Muscle layer of colon (tissue), 2 donors: ENCODE data around the gene MAST2.
"Not testable (repeated sequence)": the region's sequence is repeated elsewhere in the genome, so short reads cannot be mapped to it uniquely, and the experiment has no call there.

Source experiments
- H3K27ac ChIP-seq: one replicate; pipeline ENCODE4 v1.7.0; 2013; ENCODE audit warnings: low read depth, mild to moderate bottlenecking, low read length, moderate library complexity
- H3K27me3 ChIP-seq, 2 donors: one replicate each; pipeline ENCODE4 v1.7.0; 2013; ENCODE audit warnings: low read length in 2 of 2, mild to moderate bottlenecking in 2 of 2; ENCODE audit not compliant: insufficient read depth in 2 of 2, control insufficient read depth in 1 of 2
- H3K36me3 ChIP-seq: one replicate; pipeline ENCODE4 v1.7.0; 2013; ENCODE audit warnings: mild to moderate bottlenecking, low read length; ENCODE audit not compliant: insufficient read depth
- H3K4me1 ChIP-seq: one replicate; pipeline ENCODE4 v1.7.0; 2013; ENCODE audit warnings: mild to moderate bottlenecking, low read length; ENCODE audit not compliant: insufficient read depth
- H3K4me3 ChIP-seq, 2 donors: one replicate each; pipeline ENCODE4 v1.7.0; 2013; ENCODE audit warnings: low read length in 2 of 2, low read depth in 1 of 2, mild to moderate bottlenecking in 1 of 2, moderate library complexity in 1 of 2
- H3K9ac ChIP-seq: one replicate; pipeline ENCODE4 v1.7.0; 2013; ENCODE audit warnings: low read length
- H3K9me3 ChIP-seq: one replicate; pipeline ENCODE4 v1.7.0; 2013; ENCODE audit warnings: mild to moderate bottlenecking, low read length
- donor health status: abdominal sarcoma.
- donor health status: Adenocarcinoma of cecum.

MAST2 gene

DNA sequence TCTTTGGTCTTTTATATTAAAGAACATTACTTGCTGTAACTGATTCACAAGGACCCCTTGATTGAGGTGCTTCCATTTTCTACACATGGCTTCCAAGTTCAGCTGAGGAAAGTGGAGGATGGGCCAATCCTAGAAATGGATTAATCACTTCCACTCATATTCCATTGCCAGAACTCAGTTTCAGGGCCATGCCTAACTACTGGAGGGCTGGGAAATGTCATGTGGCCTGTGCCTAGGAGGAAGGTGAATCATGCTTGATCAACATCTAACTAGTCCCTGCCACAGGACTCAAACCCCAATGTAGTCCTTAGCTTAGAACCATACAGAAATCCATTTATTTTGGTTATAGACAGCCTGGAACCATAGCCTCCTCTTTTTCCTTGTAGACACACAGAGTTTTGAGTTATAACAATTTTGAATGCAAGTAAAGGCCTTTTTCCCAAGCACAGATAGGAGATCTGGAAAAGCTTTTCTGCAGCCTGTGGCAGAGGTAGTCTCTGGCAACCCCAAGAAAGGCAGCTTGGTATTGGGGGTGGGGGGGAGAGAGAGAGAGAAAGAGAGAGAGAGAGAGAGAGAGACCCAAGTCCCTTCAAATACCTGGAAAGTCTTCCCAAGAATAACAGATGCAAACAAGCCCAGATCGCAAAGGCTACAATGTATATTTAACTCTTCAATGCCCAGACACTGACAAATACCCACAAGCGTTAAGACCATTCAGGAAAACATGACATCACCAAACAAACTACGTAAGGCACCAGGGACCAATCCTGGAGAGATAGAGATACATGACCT lies 12.5 kb downstream of the MAST2 start:
- H3K27ac ChIP-seq = no peak overlapping the region
- no peak overlapping the region for H3K4me3 ChIP-seq
- no peaks in the 10 kb centered on the region for H3K27me3 ChIP-seq
- H3K4me1 ChIP-seq = no peaks in the 10 kb centered on the region
- no peaks in the 10 kb centered on the region for H3K9me3 ChIP-seq
- H3K36me3 ChIP-seq = peaks cover 8% of the 10 kb centered on the region
- H3K9ac ChIP-seq = no peak overlapping the region

DNA sequence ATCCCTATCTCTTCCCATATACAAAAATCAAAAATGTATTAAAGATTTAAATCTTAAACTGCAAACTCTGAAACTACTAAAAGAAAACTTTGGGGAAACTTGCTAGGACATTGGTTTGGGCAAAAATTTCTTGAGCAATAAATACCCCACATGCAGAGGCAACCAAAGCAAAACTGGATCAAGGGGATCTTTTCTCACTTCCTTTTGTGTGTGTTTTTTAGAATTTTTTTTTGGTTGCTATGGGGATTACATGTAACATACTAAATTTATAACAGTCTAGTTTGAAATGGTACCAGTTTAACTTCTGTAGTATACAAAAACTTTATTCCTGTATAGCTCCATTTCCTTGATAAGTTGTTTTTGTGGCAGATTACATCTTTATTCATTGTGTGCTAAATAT lies 16.8 kb downstream of the MAST2 start:
- H3K27me3 ChIP-seq = no peaks in the 10 kb centered on the region
- no peaks in the 10 kb centered on the region for H3K9me3 ChIP-seq
- no peak overlapping the region for H3K27ac ChIP-seq
- no peaks in the 10 kb centered on the region for H3K36me3 ChIP-seq
- no peak overlapping the region for H3K4me3 ChIP-seq
- no peaks in the 10 kb centered on the region for H3K4me1 ChIP-seq
- H3K9ac ChIP-seq = no peak overlapping the region

DNA sequence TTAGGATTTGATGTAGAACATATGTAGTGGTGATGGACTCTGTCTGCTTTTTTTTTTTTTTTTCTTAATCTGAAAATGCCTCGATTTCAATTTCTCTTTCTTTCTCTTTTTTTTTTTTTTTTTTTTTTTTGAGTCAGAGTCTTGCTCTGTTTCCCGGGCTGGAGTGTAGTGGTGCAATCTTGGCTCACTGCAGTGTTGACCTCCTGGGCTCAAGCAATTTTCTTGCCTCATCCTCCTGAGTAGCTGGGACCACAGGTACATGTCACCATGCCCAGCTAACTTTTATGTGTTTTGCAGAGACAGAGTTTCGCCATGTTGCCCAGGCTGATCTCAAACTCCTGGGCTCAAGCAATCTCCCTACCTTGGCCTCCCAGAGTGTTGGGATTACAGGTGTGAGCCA lies 17.4 kb downstream of the MAST2 start:
- no peaks in the 10 kb centered on the region for H3K36me3 ChIP-seq
- no peaks in the 10 kb centered on the region for H3K27me3 ChIP-seq
- H3K4me3 ChIP-seq = no peak overlapping the region
- no peak overlapping the region for H3K9ac ChIP-seq
- no peaks in the 10 kb centered on the region for H3K9me3 ChIP-seq
- no peaks in the 10 kb centered on the region for H3K4me1 ChIP-seq
- no peak overlapping the region for H3K27ac ChIP-seq

GRCh38 chr1:45822644-45823043 lies 19.2 kb downstream of the MAST2 start:
- Histone ChIP-seq H3K27ac (no peak overlapping the region), H3K27me3 (no peaks in the 10 kb centered on the region), H3K4me1 (no peaks in the 10 kb centered on the region), H3K4me3 (no peak overlapping the region), H3K9ac (no peak overlapping the region), H3K9me3 (no peaks in the 10 kb centered on the region), H3K36me3 (peaks cover under 1% of the 10 kb centered on the region)

DNA sequence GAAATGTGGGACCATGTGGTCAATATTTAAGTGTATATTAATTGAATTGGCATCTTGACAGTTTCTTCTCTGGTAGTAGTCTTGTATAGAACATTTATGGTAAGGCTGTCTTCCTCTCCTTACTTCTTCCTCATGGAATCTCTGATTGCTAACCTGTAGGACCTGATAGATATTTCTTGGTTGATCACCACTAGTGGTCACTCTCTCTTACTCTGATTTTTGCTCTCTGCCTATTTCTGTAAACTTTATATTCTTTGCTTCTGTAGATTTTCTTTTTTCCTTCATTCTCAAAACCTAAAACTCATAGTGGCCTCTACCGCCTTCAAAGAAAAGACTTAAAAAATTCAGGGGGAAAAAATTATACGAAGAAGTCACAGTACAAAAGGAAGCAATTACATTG lies 21.2 kb downstream of the MAST2 start:
- Histone ChIP-seq H3K9me3 (no peaks in the 10 kb centered on the region), H3K36me3 (peaks cover 6% of the 10 kb centered on the region), H3K4me3 (no peak overlapping the region), H3K9ac (no peak overlapping the region), H3K27me3 (no peaks in the 10 kb centered on the region), H3K27ac (no peak overlapping the region), H3K4me1 (no peaks in the 10 kb centered on the region)

DNA sequence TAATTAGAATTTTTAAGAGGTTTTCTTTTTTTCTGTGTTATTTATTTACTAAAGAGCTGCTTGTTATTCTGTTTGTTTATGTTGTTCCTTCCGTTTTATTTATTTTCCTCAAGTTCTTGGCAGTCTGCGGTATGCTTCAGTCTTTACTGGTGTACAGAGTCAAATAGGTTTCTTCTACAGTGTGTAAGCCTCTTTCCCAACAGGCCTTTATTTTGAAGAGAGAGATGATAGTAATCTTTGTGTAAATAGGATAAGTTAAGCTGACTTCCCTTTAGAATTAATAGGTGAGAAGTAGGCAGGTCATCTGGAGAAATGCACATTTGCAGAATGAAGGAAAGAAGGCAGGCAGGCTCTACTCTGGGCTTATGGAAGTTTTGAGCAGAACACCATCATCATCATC lies 23.8 kb downstream of the MAST2 start:
- no peak overlapping the region for H3K27ac ChIP-seq
- H3K9me3 ChIP-seq = no peaks in the 10 kb centered on the region
- no peaks in the 10 kb centered on the region for H3K4me1 ChIP-seq
- H3K27me3 ChIP-seq = no peaks in the 10 kb centered on the region
- no peak overlapping the region for H3K4me3 ChIP-seq
- H3K36me3 ChIP-seq = peaks cover 18% of the 10 kb centered on the region
- no peak overlapping the region for H3K9ac ChIP-seq

DNA sequence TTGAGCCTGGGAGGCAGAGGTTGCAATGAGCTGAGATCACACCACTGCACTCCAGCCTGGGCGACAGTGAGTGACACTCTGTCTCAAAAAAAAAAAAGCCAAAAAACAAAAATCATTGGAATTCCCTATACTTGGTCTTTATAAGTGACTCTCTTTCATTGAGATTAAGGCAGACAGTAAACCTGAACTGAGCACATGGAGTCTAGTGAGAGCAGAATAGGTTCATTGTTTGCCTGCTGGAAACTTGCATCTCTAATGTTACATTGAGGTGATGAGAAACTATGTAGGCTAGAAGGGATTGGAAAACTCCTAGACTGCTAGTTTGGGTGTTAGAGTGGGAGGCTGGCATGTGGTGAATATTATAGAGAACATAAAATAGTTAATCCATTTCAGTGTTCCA lies 25.4 kb downstream of the MAST2 start:
- Histone ChIP-seq H3K36me3 (peaks cover 18% of the 10 kb centered on the region), H3K27me3 (no peaks in the 10 kb centered on the region), H3K4me1 (no peaks in the 10 kb centered on the region), H3K27ac (no peak overlapping the region), H3K9ac (no peak overlapping the region), H3K4me3 (no peak overlapping the region), H3K9me3 (no peaks in the 10 kb centered on the region)

DNA sequence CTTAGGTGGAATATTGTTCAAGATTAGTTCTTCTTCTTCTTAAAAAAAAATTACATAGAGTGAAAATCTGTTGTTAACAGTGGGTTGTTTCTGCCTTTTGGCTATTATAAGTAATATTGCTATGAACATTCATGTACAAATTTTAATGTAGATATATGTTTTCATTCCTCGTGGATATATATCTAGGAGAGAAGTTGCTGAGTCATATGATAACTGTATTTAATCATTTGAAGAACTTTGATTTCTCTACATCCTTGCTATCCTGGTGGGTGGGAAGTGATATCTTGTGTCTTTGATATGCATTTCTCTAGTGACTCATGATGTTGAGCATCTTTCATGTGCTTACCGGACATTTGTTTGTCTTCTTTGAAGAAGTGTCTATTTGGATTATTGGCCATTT lies 29.9 kb downstream of the MAST2 start:
- no peak overlapping the region for H3K27ac ChIP-seq
- H3K36me3 ChIP-seq = peaks cover 12% of the 10 kb centered on the region
- no peaks in the 10 kb centered on the region for H3K4me1 ChIP-seq

DNA sequence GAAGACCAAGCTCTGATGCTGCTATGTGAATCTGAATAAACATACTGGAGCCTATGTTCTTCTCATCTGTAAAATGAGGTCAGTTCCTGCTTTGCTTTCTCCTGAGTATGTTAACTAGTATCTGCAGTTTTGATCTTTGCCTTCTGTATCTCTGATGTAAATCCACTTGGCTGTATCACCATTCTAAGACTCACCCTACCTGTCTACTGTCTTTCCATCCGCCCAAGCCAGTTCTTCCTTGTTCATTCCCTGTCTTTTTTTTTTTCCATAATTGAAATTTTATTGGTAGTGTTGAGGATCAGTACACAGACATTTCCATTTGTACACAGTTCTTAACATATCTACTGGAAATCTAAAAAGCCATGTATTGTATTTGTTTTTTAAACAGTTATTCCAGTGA lies 31.3 kb downstream of the MAST2 start:
- no peaks in the 10 kb centered on the region for H3K4me1 ChIP-seq
- H3K9me3 ChIP-seq = no peaks in the 10 kb centered on the region
- no peak overlapping the region for H3K9ac ChIP-seq
- peaks cover 12% of the 10 kb centered on the region for H3K36me3 ChIP-seq
- no peak overlapping the region for H3K27ac ChIP-seq
- H3K27me3 ChIP-seq = no peaks in the 10 kb centered on the region
- no peak overlapping the region for H3K4me3 ChIP-seq

More for the DNA sequence above, 29.9 kb downstream of the MAST2 start:
- Histone ChIP-seq H3K9me3 (no peaks in the 10 kb centered on the region), H3K27me3 (no peaks in the 10 kb centered on the region), H3K4me3 (no peak overlapping the region), H3K9ac (no peak overlapping the region)

DNA sequence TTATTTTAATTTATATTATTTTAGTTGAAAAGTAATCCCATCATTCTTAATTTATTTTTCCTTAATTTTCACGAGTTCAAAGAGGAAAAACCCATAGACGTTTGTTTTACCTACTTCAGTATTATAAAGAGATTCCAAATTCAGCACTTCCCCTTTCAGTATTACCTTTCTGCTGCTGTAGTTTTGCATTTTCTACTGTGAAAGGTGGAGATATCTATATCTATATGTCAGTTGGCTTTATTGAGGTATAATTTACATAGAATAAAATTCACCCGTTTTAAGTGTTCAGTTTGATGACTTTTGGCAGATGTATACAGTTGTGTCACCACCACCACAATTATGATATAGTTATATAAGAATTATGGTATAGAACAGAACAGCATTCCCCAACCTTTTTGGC lies 33.0 kb downstream of the MAST2 start:
- no peak overlapping the region for H3K4me3 ChIP-seq
- H3K9ac ChIP-seq = no peak overlapping the region
- H3K27ac ChIP-seq = no peak overlapping the region
- H3K9me3 ChIP-seq = no peaks in the 10 kb centered on the region
- H3K4me1 ChIP-seq = peaks cover 6% of the 10 kb centered on the region
- no peaks in the 10 kb centered on the region for H3K27me3 ChIP-seq
- peaks cover 2% of the 10 kb centered on the region for H3K36me3 ChIP-seq

- not testable (repeated sequence) for H3K9me3 ChIP-seq, H3K36me3 ChIP-seq, H3K4me3 ChIP-seq, H3K9ac ChIP-seq, H3K4me1 ChIP-seq, H3K27ac ChIP-seq, H3K27me3 ChIP-seq
Observed at GRCh38 chr1:45836861-45837260, 33.4 kb downstream of the MAST2 start.

DNA sequence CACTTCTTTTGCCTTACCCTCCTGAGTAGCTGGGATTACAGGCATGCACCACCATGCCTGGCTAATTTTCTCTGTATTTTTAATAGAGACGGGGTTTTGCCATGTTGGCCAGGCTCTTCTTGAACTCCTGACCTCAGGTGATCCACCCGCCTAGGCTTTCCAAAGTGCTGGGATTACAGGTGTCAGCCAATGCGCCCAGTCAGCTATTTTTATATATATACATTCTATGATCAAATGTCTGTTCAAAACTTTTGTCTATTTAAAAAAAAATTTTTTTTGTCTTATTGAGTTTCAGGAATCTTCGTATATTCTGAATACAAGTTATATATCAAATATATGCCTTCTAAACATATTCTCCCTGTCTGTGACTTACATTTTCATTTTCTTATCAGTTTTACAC lies 34.9 kb downstream of the MAST2 start:
- not testable (repeated sequence) for H3K4me3 ChIP-seq, H3K36me3 ChIP-seq, H3K9ac ChIP-seq, H3K4me1 ChIP-seq, H3K27me3 ChIP-seq, H3K27ac ChIP-seq, H3K9me3 ChIP-seq
